Gastrocnemius medialis (tissue), 4 donors: Measurements from ENCODE around the gene ICE1.

ENCODE experiments used
- CTCF ChIP-seq, 5 experiments: fragments of 450-650 bp in 3 of 5; fragments of 200-600 bp in 2 of 5; sonication (generic) in 2 of 5; IDR thresholded peaks in 4 of 5; conservative IDR thresholded peaks in 1 of 5; 1 replicate in 4 of 5; 2 replicates in 1 of 5; pipeline ENCODE4 v1.5.1; 2016 to 2019; ENCODE audit warnings: antibody characterized with exemption in 5 of 5, mild to moderate bottlenecking in 3 of 5, moderate library complexity in 3 of 5
- POLR2A ChIP-seq, 2 donors: fragments of 450-650 bp; IDR thresholded peaks; one replicate each; pipeline ENCODE4 v1.6.1; 2017; ENCODE audit warnings: antibody characterized with exemption in 2 of 2, mild to moderate bottlenecking in 2 of 2, moderate library complexity in 2 of 2

- TF ChIP-seq CTCF (IDR thresholded peaks at IDR 0.05 in 4 of 5, conservative IDR thresholded peaks at IDR 0.05 in 1 of 5): no peak
- TF ChIP-seq POLR2A (IDR thresholded peaks at IDR 0.05): no peak
These were observed 34.7 kb upstream of the ICE1 start for GRCh38 chr5:5387777-5388176.
